HepG2 (cell line): ENCODE measurements around the gene PFKFB4. TPM values are rescaled to one million over a fixed set of nuclear protein-coding genes. Genes with fewer than 3 reads are reported as not detected.

Source experiments
- ARNTL ChIP-seq: sonication (generic); formaldehyde crosslinking; IDR thresholded peaks from 2 replicates; pipeline ENCODE4 v1.4.0; 2020; ENCODE audit warnings: mild to moderate bottlenecking, missing genetic modification reagents
- CBX2 ChIP-seq, 2 experiments: fragments of 200-600 bp in 1 of 2; sonication (generic); formaldehyde crosslinking in 1 of 2; IDR thresholded peaks; 2 replicates each; pipeline versions ENCODE4 v1.7.0 to v1.8.1; 2018 to 2022; ENCODE audit warnings: low read depth in 2 of 2, low read length in 1 of 2, mild to moderate bottlenecking in 1 of 2, missing genetic modification reagents in 1 of 2
- EP300 ChIP-seq, 3 experiments: sonication (generic) in 1 of 3; formaldehyde crosslinking in 1 of 3; IDR thresholded peaks; 2 replicates each; pipeline versions ENCODE4 v1.5.1 to v1.6.1; 2011 to 2020; ENCODE audit warnings: low read depth in 2 of 3, low read length in 2 of 3, borderline replicate concordance in 1 of 3, improper control_type of control experiment in 1 of 3, mild to moderate bottlenecking in 1 of 3, missing genetic modification reagents in 1 of 3, moderate library complexity in 1 of 3
- FOXC1 ChIP-seq: sonication (generic); formaldehyde crosslinking; IDR thresholded peaks from 2 replicates; pipeline ENCODE4 v1.8.0; 2022; ENCODE audit warnings: mild to moderate bottlenecking, missing genetic modification reagents, borderline replicate concordance
- HNRNPUL1 ChIP-seq: fragments of 200-400 bp; formaldehyde crosslinking; IDR thresholded peaks from 2 replicates; pipeline ENCODE4 v1.6.1; 2017; ENCODE audit warnings: low read depth, mild to moderate bottlenecking, low read length, moderate library complexity
- KMT2B ChIP-seq: IDR thresholded peaks from 2 replicates; pipeline ENCODE4 v1.6.1; 2016; ENCODE audit warnings: missing genetic modification reagents, missing compliant biosample characterization
- SIX1 ChIP-seq: sonication (generic); formaldehyde crosslinking; IDR thresholded peaks from 2 replicates; pipeline ENCODE4 v1.4.0; 2020; ENCODE audit warnings: missing genetic modification reagents, borderline replicate concordance
- SNAI1 ChIP-seq: sonication (generic); formaldehyde crosslinking; IDR thresholded peaks from 2 replicates; pipeline ENCODE4 v1.5.0; 2020; ENCODE audit warnings: mild to moderate bottlenecking, missing genetic modification reagents, borderline replicate concordance
- ZFP62 ChIP-seq: sonication (generic); formaldehyde crosslinking; IDR thresholded peaks from 2 replicates; pipeline ENCODE4 v1.4.0; 2020; ENCODE audit warnings: missing genetic modification reagents
- ZNF124 ChIP-seq: sonication (generic); formaldehyde crosslinking; IDR thresholded peaks from 2 replicates; pipeline ENCODE4 v1.4.0; 2020; ENCODE audit warnings: missing genetic modification reagents
- ZNF180 ChIP-seq: sonication (generic); formaldehyde crosslinking; IDR thresholded peaks from 2 replicates; pipeline ENCODE4 v1.4.0; 2020; ENCODE audit warnings: low read depth, missing genetic modification reagents, borderline replicate concordance
- ZNF260 ChIP-seq: sonication (generic); formaldehyde crosslinking; IDR thresholded peaks from 2 replicates; pipeline ENCODE4 v1.4.0; 2020; ENCODE audit warnings: missing genetic modification reagents, low read depth, mild to moderate bottlenecking, borderline replicate concordance
- ZNF75D ChIP-seq: sonication (generic); formaldehyde crosslinking; IDR thresholded peaks from 2 replicates; pipeline ENCODE4 v1.8.1; 2023; ENCODE audit warnings: missing genetic modification reagents, mild to moderate bottlenecking, borderline replicate concordance
- polyA plus RNA-seq, 8 experiments: library from polyadenylated mRNA; depleted of rRNA in 3 of 8; stranded (reverse) in 7 of 8; unstranded in 1 of 8; fragments of >200 nt; fragmentation: Illumina TruSeq in 4 of 8; extraction: Trizol in 4 of 8; gene quantifications; 2 replicates each; pipeline versions ENCODE4 v1.2.1 to v1.2.3, GENCODE V29; 2011 to 2016; ENCODE audit warnings: low read depth in 4 of 8, missing spikeins in 1 of 8, mixed read lengths in 1 of 8; ENCODE audit not compliant: insufficient read depth in 1 of 8
- total RNA-seq, 5 experiments: library from RNA; depleted of rRNA; stranded (reverse); fragments of >200 nt; fragmentation: Illumina TruSeq; extraction: Trizol; gene quantifications; 2 replicates each; pipeline ENCODE4 v1.2.3, GENCODE V29; 2016; ENCODE audit warnings: low read depth in 1 of 5
- TF ChIP-seq, protein P1 (sequence below): sonication (generic); formaldehyde crosslinking; IDR thresholded peaks from 2 replicates; pipeline ENCODE4 v1.4.0; 2020; ENCODE audit warnings: missing genetic modification reagents, mild to moderate bottlenecking, borderline replicate concordance
- TF ChIP-seq, protein P2 (sequence below): sonication (generic); formaldehyde crosslinking; IDR thresholded peaks from 2 replicates; pipeline ENCODE4 v1.4.0; 2020; ENCODE audit warnings: missing genetic modification reagents
- TF ChIP-seq, protein P3 (sequence below): sonication (generic); formaldehyde crosslinking; IDR thresholded peaks from 2 replicates; pipeline ENCODE4 v1.9.0; 2022; ENCODE audit warnings: missing genetic modification reagents, mild to moderate bottlenecking, borderline replicate concordance
- TF ChIP-seq, protein P4 (sequence below): sonication (generic); formaldehyde crosslinking; IDR thresholded peaks from 2 replicates; pipeline ENCODE4 v1.9.0; 2021; ENCODE audit warnings: missing genetic modification reagents, mild to moderate bottlenecking, borderline replicate concordance

The PFKFB4 gene
- total and polyA plus RNA-seq, 2 of the 13 experiments (the other 11 are each of a cell fraction or from before 2014, with no cell fraction given) = 7.1 to 103 TPM

DNA sequence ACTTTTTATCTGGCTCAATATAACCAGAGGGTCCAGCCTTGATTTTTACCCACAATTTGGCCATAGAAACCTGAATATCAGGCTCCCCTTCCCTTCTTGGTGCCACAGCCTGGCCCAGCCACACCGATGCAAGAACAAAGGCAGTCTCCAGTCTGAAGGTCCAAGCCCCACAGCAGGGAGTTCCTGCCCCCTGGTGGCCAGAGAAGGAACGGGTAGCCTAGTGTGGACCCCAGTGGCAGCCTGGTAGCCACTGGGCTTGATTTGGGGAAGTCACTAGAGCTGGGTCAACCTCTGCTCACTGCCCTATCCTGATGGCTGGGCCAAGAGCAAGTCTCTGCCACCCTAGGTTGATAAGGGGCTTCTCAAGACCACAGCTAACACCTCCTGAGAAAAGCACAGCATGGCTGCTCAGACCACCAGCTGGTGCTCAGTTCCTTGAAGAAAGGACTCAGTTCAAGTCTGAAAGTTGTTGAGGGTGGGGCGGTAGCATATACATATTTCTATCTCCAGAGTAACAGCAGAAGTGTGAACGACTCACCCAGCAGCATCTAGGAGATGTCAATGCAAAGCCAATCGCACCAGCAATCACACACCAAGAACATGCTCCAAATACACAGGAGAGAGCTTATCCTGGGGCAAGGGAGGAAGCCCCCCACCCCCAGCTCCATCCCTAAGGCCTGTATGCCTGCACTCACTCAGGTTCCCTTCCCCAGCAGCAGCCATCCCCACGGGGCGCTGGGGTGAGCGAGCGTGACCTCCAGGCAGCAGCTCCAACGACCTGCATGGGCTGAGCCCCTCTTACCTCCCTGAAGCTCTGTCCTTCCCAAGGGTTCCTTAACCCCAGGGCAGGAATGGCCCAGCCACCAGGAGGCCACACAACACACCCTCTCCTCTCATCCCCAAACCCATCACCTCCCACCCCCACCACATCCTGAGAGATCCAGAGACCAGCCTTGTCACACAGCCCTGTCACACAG, 7.6 kb downstream of the PFKFB4 start (continued):
- TF ChIP-seq, protein P1, sequence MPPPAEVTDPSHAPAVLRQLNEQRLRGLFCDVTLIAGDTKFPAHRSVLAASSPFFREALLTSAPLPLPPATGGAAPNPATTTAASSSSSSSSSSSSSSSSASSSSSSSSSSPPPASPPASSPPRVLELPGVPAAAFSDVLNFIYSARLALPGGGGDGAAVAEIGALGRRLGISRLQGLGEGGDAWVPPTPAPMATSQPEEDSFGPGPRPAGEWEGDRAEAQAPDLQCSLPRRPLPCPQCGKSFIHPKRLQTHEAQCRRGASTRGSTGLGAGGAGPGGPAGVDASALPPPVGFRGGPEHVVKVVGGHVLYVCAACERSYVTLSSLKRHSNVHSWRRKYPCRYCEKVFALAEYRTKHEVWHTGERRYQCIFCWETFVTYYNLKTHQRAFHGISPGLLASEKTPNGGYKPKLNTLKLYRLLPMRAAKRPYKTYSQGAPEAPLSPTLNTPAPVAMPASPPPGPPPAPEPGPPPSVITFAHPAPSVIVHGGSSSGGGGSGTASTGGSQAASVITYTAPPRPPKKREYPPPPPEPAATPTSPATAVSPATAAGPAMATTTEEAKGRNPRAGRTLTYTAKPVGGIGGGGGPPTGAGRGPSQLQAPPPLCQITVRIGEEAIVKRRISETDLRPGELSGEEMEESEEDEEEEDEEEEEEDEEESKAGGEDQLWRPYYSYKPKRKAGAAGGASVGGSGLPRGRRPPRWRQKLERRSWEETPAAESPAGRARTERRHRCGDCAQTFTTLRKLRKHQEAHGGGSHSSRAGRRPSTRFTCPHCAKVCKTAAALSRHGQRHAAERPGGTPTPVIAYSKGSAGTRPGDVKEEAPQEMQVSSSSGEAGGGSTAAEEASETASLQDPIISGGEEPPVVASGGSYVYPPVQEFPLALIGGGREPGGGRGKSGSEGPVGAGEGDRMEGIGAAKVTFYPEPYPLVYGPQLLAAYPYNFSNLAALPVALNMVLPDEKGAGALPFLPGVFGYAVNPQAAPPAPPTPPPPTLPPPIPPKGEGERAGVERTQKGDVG = no peak
- TF ChIP-seq ARNTL (no peak), KMT2B (CRISPR knock-in tag) (no peak), HNRNPUL1 (no peak), FOXC1 (CRISPR knock-in tag) (no peak), CBX2 (IDR thresholded peaks at IDR 0.05; ENCODE audit: low read depth, low read length) (no peak), CBX2 (CRISPR knock-in tag; IDR thresholded peaks at IDR 0.05; ENCODE audit: low read depth) (no peak), ZFP62 (CRISPR knock-in tag) (no peak), SNAI1 (CRISPR knock-in tag) (no peak), ZNF75D (CRISPR knock-in tag) (no peak), SIX1 (CRISPR knock-in tag) (no peak), ZNF260 (CRISPR knock-in tag) (no peak), ZNF180 (CRISPR knock-in tag) (no peak), EP300 (IDR thresholded peaks at IDR 0.05; ENCODE audit: low read depth in 2 of 2, low read length in 2 of 2) (no peak), EP300 (CRISPR knock-in tag; IDR thresholded peaks at IDR 0.05; ENCODE audit: borderline replicate concordance) (no peak), ZNF124 (CRISPR knock-in tag) (no peak)
- TF ChIP-seq, protein P2, sequence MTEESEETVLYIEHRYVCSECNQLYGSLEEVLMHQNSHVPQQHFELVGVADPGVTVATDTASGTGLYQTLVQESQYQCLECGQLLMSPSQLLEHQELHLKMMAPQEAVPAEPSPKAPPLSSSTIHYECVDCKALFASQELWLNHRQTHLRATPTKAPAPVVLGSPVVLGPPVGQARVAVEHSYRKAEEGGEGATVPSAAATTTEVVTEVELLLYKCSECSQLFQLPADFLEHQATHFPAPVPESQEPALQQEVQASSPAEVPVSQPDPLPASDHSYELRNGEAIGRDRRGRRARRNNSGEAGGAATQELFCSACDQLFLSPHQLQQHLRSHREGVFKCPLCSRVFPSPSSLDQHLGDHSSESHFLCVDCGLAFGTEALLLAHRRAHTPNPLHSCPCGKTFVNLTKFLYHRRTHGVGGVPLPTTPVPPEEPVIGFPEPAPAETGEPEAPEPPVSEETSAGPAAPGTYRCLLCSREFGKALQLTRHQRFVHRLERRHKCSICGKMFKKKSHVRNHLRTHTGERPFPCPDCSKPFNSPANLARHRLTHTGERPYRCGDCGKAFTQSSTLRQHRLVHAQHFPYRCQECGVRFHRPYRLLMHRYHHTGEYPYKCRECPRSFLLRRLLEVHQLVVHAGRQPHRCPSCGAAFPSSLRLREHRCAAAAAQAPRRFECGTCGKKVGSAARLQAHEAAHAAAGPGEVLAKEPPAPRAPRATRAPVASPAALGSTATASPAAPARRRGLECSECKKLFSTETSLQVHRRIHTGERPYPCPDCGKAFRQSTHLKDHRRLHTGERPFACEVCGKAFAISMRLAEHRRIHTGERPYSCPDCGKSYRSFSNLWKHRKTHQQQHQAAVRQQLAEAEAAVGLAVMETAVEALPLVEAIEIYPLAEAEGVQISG (CRISPR knock-in tag) = no peak
- TF ChIP-seq, protein P3, sequence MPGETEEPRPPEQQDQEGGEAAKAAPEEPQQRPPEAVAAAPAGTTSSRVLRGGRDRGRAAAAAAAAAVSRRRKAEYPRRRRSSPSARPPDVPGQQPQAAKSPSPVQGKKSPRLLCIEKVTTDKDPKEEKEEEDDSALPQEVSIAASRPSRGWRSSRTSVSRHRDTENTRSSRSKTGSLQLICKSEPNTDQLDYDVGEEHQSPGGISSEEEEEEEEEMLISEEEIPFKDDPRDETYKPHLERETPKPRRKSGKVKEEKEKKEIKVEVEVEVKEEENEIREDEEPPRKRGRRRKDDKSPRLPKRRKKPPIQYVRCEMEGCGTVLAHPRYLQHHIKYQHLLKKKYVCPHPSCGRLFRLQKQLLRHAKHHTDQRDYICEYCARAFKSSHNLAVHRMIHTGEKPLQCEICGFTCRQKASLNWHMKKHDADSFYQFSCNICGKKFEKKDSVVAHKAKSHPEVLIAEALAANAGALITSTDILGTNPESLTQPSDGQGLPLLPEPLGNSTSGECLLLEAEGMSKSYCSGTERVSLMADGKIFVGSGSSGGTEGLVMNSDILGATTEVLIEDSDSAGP (CRISPR knock-in tag) = no peak
- TF ChIP-seq, protein P4, sequence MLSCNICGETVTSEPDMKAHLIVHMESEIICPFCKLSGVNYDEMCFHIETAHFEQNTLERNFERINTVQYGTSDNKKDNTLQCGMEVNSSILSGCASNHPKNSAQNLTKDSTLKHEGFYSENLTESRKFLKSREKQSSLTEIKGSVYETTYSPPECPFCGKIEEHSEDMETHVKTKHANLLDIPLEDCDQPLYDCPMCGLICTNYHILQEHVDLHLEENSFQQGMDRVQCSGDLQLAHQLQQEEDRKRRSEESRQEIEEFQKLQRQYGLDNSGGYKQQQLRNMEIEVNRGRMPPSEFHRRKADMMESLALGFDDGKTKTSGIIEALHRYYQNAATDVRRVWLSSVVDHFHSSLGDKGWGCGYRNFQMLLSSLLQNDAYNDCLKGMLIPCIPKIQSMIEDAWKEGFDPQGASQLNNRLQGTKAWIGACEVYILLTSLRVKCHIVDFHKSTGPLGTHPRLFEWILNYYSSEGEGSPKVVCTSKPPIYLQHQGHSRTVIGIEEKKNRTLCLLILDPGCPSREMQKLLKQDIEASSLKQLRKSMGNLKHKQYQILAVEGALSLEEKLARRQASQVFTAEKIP = no peak
